ENCODE measurements around the gene WSCD2.

DNA sequence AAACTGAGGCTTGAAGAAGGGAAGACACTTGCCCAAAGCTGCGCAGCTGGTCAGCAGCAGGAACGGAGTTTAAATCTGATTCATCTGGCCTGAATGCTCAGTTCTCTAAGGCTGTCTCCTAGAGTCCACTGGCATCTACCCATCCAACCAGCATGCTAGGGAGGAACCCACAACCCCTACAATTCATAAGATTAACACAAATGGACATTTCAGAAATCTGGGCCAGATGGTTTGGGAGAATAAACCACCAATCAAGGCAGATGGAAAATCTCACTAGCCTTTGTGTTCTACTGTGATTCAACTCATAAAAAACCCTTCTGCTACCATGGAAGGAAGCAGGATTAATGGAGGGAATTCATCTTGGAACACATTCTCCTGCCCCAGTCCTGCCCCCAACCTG, 67.8 kb downstream of the WSCD2 start:
- TF ChIP-seq, protein P1, sequence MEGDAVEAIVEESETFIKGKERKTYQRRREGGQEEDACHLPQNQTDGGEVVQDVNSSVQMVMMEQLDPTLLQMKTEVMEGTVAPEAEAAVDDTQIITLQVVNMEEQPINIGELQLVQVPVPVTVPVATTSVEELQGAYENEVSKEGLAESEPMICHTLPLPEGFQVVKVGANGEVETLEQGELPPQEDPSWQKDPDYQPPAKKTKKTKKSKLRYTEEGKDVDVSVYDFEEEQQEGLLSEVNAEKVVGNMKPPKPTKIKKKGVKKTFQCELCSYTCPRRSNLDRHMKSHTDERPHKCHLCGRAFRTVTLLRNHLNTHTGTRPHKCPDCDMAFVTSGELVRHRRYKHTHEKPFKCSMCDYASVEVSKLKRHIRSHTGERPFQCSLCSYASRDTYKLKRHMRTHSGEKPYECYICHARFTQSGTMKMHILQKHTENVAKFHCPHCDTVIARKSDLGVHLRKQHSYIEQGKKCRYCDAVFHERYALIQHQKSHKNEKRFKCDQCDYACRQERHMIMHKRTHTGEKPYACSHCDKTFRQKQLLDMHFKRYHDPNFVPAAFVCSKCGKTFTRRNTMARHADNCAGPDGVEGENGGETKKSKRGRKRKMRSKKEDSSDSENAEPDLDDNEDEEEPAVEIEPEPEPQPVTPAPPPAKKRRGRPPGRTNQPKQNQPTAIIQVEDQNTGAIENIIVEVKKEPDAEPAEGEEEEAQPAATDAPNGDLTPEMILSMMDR (IDR thresholded peaks at IDR 0.05) = no peak
- TF ChIP-seq POLR2A (IDR thresholded peaks at IDR 0.05) = no peak
